Mesodermal cell (in vitro differentiated cells): ENCODE measurements around the gene RBFOX2.
"Not testable (repeated sequence)": the region's sequence is repeated elsewhere in the genome, so short reads cannot be mapped to it uniquely, and the experiment has no call there.

Source experiments
- H3K27ac ChIP-seq: 2 replicates; pipeline ENCODE4 v1.7.0; 2013; ENCODE audit warnings: mild to moderate bottlenecking, low read depth, low read length, moderate library complexity; ENCODE audit not compliant: severe bottlenecking
- H3K36me3 ChIP-seq: 2 replicates; pipeline ENCODE4 v1.7.1; 2013; ENCODE audit warnings: mild to moderate bottlenecking, low read length, moderate library complexity; ENCODE audit not compliant: control insufficient read depth, insufficient read depth
- H3K4me1 ChIP-seq: one replicate; pipeline ENCODE4 v1.7.1; 2013; ENCODE audit warnings: mild to moderate bottlenecking, low read length; ENCODE audit not compliant: insufficient read depth, control insufficient read depth, poor library complexity, severe bottlenecking
- H3K4me3 ChIP-seq: 2 replicates; pipeline ENCODE4 v1.7.0; 2013; ENCODE audit warnings: low read length, control low read depth, mild to moderate bottlenecking; ENCODE audit not compliant: insufficient read depth, poor library complexity, severe bottlenecking; ENCODE audit errors: extremely low read depth
- H3K9me3 ChIP-seq: 2 replicates; pipeline ENCODE4 v1.7.1; 2013; ENCODE audit warnings: mild to moderate bottlenecking, low read length, moderate library complexity; ENCODE audit not compliant: control insufficient read depth
- whole genome bisulfite sequencing, 2 experiments: methylation state at CpG; one replicate each; pipeline ENCODE4 v1.1.5; 2013; ENCODE audit warnings: missing lambda C conversion rate in 2 of 2; ENCODE audit not compliant: insufficient coverage in 2 of 2; 5-methylcytosine and 5-hydroxymethylcytosine counted together

Gene RBFOX2

GRCh38 chr22:36021606-36022153 lies 6.9 kb downstream of the RBFOX2 start:
- H3K4me1 ChIP-seq: peaks cover 34% of the 10 kb centered on the region
- WGBS, 2 experiments: 93 to 100% methylated on average over 1 to 2 of the region's 2 CpGs
- H3K9me3 ChIP-seq: peaks cover 3% of the 10 kb centered on the region
- H3K36me3 ChIP-seq: peaks cover 42% of the 10 kb centered on the region
- peak overlapping the region; percentile 0 for H3K27ac ChIP-seq
- H3K4me3 ChIP-seq: no peak overlapping the region

- peaks cover 39% of the 10 kb centered on the region for H3K36me3 ChIP-seq
- not testable (repeated sequence) for H3K4me3 ChIP-seq, H3K27ac ChIP-seq, H3K9me3 ChIP-seq
- peaks cover 28% of the 10 kb centered on the region for H3K4me1 ChIP-seq
- WGBS, 2 experiments: no CpG with 5 or more reads among the region's 3 CpGs
Measured at GRCh38 chr22:36020865-36021264, 7.8 kb downstream of the RBFOX2 start.

- Histone ChIP-seq H3K4me1 (peaks cover 17% of the 10 kb centered on the region), H3K4me3 (no peak overlapping the region), H3K27ac (peak overlapping the region; percentile 29), H3K36me3 (peaks cover 26% of the 10 kb centered on the region), H3K9me3 (peaks cover 3% of the 10 kb centered on the region)
- 78 to 80% methylated on average over 3 of the region's 3 CpGs for WGBS, 2 experiments
Measured at GRCh38 chr22:36017651-36018091, 11.0 kb downstream of the RBFOX2 start.

DNA sequence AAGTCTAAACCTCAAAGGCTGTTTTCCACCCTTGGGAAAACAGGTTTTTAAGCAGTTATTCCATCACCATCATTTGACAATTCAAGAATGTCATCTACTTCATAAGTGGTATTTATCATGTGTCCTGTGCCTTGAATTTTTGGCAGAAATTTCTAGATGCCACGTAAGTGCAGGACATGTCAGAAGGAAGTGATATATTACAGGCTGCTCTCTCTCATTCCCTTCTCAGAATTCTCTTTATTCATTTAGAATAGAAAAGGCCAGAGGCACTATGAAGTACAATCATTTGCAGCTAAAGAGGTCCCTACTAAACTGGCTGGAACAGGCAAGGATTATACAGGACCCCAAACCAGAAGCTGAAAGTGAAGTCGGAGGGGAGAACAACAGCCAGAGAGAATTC lies 11.9 kb downstream of the RBFOX2 start:
- Histone ChIP-seq H3K27ac (no peak overlapping the region), H3K9me3 (peaks cover 3% of the 10 kb centered on the region), H3K36me3 (peaks cover 20% of the 10 kb centered on the region), H3K4me1 (peaks cover 9% of the 10 kb centered on the region), H3K4me3 (no peak overlapping the region)
- no CpG with 5 or more reads among the region's 2 CpGs for WGBS, 2 experiments

- Histone ChIP-seq H3K27ac (no peak overlapping the region), H3K36me3 (peaks cover 13% of the 10 kb centered on the region), H3K4me1 (peaks cover 9% of the 10 kb centered on the region), H3K4me3 (no peak overlapping the region), H3K9me3 (peaks cover 3% of the 10 kb centered on the region)
- 60% methylated on average over 1 of the region's 2 CpGs; no CpG with 5 or more reads in 1 of the 2 experiments for WGBS, 2 experiments
Measured at GRCh38 chr22:36015811-36016529, 12.7 kb downstream of the RBFOX2 start.

DNA sequence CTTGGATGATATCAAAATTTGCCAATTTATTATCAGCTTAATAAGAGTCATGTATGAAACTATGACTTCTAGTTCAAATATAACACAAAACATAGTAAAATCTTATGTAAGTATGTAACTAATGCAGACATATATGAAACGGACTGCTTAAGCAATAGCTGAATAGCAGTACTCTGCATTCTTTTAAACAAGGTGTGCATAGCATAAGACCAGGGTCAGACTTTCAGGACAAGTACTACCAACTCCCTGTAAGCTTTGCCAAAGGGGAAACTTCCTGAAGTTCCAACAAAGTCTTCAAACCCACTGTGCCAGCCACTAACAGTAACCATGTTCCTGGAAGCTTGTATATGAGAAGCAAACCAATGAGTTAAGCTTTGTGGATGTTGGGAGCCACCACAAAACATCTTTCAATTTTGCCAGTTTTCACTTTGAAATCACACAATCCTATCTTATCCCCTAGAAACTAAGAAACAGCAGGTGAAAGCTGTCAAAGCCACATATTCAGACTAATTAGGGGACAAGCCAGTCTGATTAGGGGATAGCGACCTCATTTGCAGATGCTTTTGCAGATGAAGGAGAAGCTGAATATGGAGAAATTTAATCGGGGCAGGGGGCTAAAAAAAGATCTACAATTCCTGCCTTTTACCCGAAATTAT lies 13.3 kb downstream of the RBFOX2 start:
- H3K27ac ChIP-seq: no peak overlapping the region
- peaks cover 13% of the 10 kb centered on the region for H3K36me3 ChIP-seq
- peaks cover 9% of the 10 kb centered on the region for H3K4me1 ChIP-seq
- H3K9me3 ChIP-seq: peaks cover 3% of the 10 kb centered on the region
- 86% methylated on average over 1 of the region's 4 CpGs; no CpG with 5 or more reads in 1 of the 2 experiments for WGBS, 2 experiments
- no peak overlapping the region for H3K4me3 ChIP-seq

DNA sequence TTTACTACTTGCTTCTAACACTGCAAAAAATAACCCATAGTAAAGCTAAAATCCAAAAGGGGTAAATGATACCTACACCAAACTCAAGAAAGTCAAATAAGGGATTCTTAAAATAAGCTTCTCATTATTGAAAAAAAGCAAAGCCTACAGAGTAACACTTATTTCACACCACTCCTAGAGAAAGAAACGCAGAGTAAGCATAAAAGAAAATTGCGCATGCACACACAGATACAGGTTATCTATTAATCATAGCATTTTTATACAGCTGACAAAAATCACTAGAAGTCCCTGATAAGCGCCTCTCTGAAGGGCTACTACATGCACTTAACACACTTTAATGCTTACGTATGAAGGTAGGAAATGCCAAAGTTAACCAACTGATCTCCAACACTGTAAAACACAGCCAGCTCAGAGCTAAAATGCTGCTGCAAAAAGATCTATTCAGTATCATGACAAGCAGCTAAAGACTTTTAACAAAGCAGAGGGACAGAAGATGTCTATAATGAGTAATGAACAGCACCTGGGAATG lies 14.0 kb downstream of the RBFOX2 start:
- no peak overlapping the region for H3K4me3 ChIP-seq
- WGBS, 2 experiments: 90 to 100% methylated on average over 4 of the region's 4 CpGs
- H3K36me3 ChIP-seq: peaks cover 13% of the 10 kb centered on the region
- H3K9me3 ChIP-seq: peaks cover 3% of the 10 kb centered on the region
- H3K27ac ChIP-seq: no peak overlapping the region
- H3K4me1 ChIP-seq: peaks cover 9% of the 10 kb centered on the region

GRCh38 chr22:36012332-36012731 lies 16.3 kb downstream of the RBFOX2 start:
- peaks cover 4% of the 10 kb centered on the region for H3K4me1 ChIP-seq
- no peaks in the 10 kb centered on the region for H3K36me3 ChIP-seq
- WGBS, 2 experiments: 93 to 100% methylated on average over 2 to 3 of the region's 4 CpGs
- no peak overlapping the region for H3K4me3 ChIP-seq
- no peaks in the 10 kb centered on the region for H3K9me3 ChIP-seq
- H3K27ac ChIP-seq: no peak overlapping the region

DNA sequence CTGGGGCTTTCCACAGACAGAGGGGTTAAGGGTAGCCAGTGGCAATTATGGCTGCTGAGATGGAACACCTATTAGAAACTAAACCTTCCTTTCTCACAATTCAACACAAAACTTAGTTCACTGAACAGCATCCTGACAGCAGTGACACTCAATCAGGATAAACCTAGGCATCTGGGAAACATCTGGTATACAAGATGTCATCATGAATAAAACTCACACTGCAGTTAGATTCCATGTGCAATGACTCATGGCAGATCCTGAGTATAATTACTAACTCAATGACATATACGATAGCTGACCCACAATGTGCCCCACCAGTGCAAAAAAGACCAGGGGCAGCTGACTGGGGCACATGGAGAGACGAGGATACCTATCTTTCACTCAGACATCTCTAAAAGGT lies 17.7 kb downstream of the RBFOX2 start:
- Histone ChIP-seq H3K4me3 (no peak overlapping the region), H3K9me3 (no peaks in the 10 kb centered on the region), H3K36me3 (no peaks in the 10 kb centered on the region), H3K4me1 (peaks cover 4% of the 10 kb centered on the region), H3K27ac (no peak overlapping the region)
- 86 to 100% methylated on average over 1 to 2 of the region's 2 CpGs for WGBS, 2 experiments

- Histone ChIP-seq H3K9me3 (no peaks in the 10 kb centered on the region), H3K4me1 (peaks cover 4% of the 10 kb centered on the region), H3K27ac (peak overlapping the region; percentile 23), H3K36me3 (peaks cover 4% of the 10 kb centered on the region), H3K4me3 (no peak overlapping the region)
- WGBS, 2 experiments: 21 to 53% methylated on average over 6 to 10 of the region's 10 CpGs
Measured at GRCh38 chr22:36010090-36010489, 18.5 kb downstream of the RBFOX2 start.
